SK-N-MC (cell line): ENCODE data around the gene CD300LB.
"Not testable (repeated sequence)": the region's sequence is repeated elsewhere in the genome, so short reads cannot be mapped to it uniquely, and the experiment has no call there.

Experiments
- EZH2 ChIP-seq: fragments of 200-600 bp; sonication (generic); IDR thresholded peaks from one replicate; pipeline ENCODE4 v1.6.1; 2017; ENCODE audit warnings: antibody characterized with exemption
- FOXP2 ChIP-seq: optimal IDR thresholded peaks from 2 replicates; pipeline ENCODE3; 2011; ENCODE audit warnings: mild to moderate bottlenecking, moderate library complexity; ENCODE audit not compliant: insufficient read depth; ENCODE audit errors: extremely low read length, control extremely low read depth
- POLR2AphosphoS5 ChIP-seq: IDR thresholded peaks from 2 replicates; pipeline ENCODE4 v1.6.1; 2012; ENCODE audit warnings: mild to moderate bottlenecking, low read depth, low read length, borderline replicate concordance

DNA sequence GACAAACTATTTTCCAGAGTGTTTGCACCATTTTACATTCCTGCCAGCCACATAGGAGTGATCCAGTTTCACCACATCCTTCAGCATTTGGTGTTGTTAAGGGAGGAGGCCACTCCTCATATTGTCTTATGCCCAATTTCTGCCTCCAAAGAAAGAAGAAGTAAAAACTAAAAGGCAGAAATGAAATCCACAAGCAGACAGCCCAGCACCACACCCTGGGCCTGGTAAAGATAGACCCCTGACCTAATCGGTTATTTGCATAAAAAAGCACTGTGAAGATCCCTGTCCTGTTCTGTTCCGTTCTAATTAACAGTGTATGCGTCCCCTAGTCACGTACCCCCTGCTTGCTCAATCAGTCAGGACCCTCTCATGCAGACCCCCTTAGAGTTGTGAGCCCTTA is 27.1 kb upstream of the CD300LB start:
- not testable (repeated sequence) for TF ChIP-seq POLR2AphosphoS5, EZH2, FOXP2
